Neutrophil (primary cell): ENCODE measurements around the gene GNAQ.
"Not testable (repeated sequence)": the region's sequence is repeated elsewhere in the genome, so short reads cannot be mapped to it uniquely, and the experiment has no call there.

Experiments used
- H3K27ac ChIP-seq: fragments of 200-600 bp; sonication (generic); 2 replicates; pipeline ENCODE4 v1.5.1; 2016; ENCODE audit warnings: mild to moderate bottlenecking, moderate library complexity
- H3K27me3 ChIP-seq: fragments of 200-600 bp; sonication (generic); 2 replicates; pipeline ENCODE4 v1.6.0; 2016; ENCODE audit warnings: mild to moderate bottlenecking
- H3K36me3 ChIP-seq: fragments of 200-600 bp; sonication (generic); 2 replicates; pipeline ENCODE4 v1.5.1; 2017
- H3K4me1 ChIP-seq, 2 experiments: fragments of 200-600 bp in 1 of 2; sonication (generic) in 1 of 2; 1 replicate in 1 of 2; 2 replicates in 1 of 2; pipeline versions ENCODE4 v1.5.1 to v1.6.1; 2013 to 2016; ENCODE audit warnings: low read depth in 1 of 2, low read length in 1 of 2, mild to moderate bottlenecking in 1 of 2, moderate library complexity in 1 of 2; ENCODE audit not compliant: control insufficient read depth in 1 of 2, insufficient read depth in 1 of 2
- H3K4me3 ChIP-seq, 2 experiments: fragments of 200-600 bp in 1 of 2; sonication (generic) in 1 of 2; 1 replicate in 1 of 2; 2 replicates in 1 of 2; pipeline ENCODE4 v1.5.1; 2013 to 2016; ENCODE audit warnings: low read depth in 1 of 2, low read length in 1 of 2, mild to moderate bottlenecking in 1 of 2, moderate library complexity in 1 of 2
- H3K9me3 ChIP-seq: fragments of 200-600 bp; sonication (generic); 2 replicates; pipeline ENCODE4 v1.5.1; 2016
- CTCF ChIP-seq: fragments of 200-600 bp; sonication (generic); IDR thresholded peaks from 2 replicates; pipeline ENCODE4 v1.5.1; 2016; ENCODE audit warnings: antibody characterized with exemption

Gene GNAQ

DNA sequence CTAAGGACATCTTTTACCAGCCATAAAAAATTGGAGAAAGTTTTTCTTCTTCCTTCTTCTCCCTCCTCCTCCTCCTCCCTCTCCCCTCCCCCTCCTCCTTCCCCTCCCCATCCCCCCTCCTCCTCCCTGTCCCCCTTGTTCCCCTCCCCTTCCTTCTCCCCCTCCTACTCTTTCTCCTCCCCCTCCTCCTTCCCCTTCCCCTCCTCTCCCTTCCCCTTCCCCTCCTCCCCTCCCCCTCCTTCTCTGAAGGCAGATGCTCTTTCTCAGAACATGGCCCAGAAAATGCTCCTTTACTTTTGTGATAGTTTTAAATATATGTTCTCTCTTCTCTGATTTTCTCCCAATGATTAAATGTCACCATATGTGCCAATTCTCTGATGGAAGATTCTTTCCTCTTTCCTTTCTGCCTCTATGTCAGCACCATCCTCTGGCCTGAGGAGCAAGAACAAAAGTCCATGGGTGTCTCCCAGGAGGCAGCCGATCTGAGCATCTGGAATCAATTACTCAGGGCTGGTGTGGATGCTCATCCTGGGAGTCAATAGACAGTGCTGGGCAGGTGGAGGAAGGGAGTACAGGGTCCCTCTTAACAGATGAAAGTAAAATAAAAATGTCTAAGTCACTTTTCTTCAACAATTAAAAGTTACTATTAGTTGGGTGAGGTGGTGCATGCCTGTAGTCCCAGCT lies 320.5 kb downstream of the GNAQ start:
- Histone ChIP-seq H3K4me1 (peaks cover 18 to 20% of the 10 kb centered on the region in 2 experiments), H3K4me3 (no peak overlapping the region), H3K27me3 (no peaks in the 10 kb centered on the region), H3K36me3 (no peaks in the 10 kb centered on the region), H3K9me3 (no peaks in the 10 kb centered on the region), H3K27ac (no peak overlapping the region)
- no peak for TF ChIP-seq CTCF

GRCh38 chr9:77710316-77710715 lies 321.3 kb downstream of the GNAQ start:
- H3K36me3 ChIP-seq, result no peaks in the 10 kb centered on the region
- H3K9me3 ChIP-seq, result no peaks in the 10 kb centered on the region
- no peak overlapping the region for H3K4me3 ChIP-seq
- peaks cover 18 to 20% of the 10 kb centered on the region in 2 experiments for H3K4me1 ChIP-seq
- TF ChIP-seq CTCF, result no peak
- H3K27me3 ChIP-seq, result no peaks in the 10 kb centered on the region
- peak overlapping the region; percentile 83 for H3K27ac ChIP-seq

- no peaks in the 10 kb centered on the region for H3K36me3 ChIP-seq
- H3K4me1 ChIP-seq, result peaks cover 18 to 20% of the 10 kb centered on the region in 2 experiments
- no peak overlapping the region for H3K4me3 ChIP-seq
- peak overlapping the region; percentile 83 for H3K27ac ChIP-seq
- no peaks in the 10 kb centered on the region for H3K9me3 ChIP-seq
- TF ChIP-seq CTCF, result no peak
- H3K27me3 ChIP-seq, result no peaks in the 10 kb centered on the region
Observed at GRCh38 chr9:77708064-77708815, 323.4 kb downstream of the GNAQ start.

GRCh38 chr9:77707383-77708063 lies 324.1 kb downstream of the GNAQ start:
- Histone ChIP-seq H3K4me1 (peaks cover 18 to 20% of the 10 kb centered on the region in 2 experiments), H3K27me3 (no peaks in the 10 kb centered on the region), H3K4me3 (no peak overlapping the region), H3K36me3 (no peaks in the 10 kb centered on the region), H3K27ac (no peak overlapping the region), H3K9me3 (no peaks in the 10 kb centered on the region)
- TF ChIP-seq CTCF, result no peak

- H3K4me1 ChIP-seq, result peaks cover 18 to 20% of the 10 kb centered on the region in 2 experiments
- H3K27ac ChIP-seq, result no peak overlapping the region
- no peak for TF ChIP-seq CTCF
- no peaks in the 10 kb centered on the region for H3K27me3 ChIP-seq
- H3K36me3 ChIP-seq, result no peaks in the 10 kb centered on the region
- no peaks in the 10 kb centered on the region for H3K9me3 ChIP-seq
- no peak overlapping the region for H3K4me3 ChIP-seq
Observed at GRCh38 chr9:77705636-77706035, 326.0 kb downstream of the GNAQ start.

DNA sequence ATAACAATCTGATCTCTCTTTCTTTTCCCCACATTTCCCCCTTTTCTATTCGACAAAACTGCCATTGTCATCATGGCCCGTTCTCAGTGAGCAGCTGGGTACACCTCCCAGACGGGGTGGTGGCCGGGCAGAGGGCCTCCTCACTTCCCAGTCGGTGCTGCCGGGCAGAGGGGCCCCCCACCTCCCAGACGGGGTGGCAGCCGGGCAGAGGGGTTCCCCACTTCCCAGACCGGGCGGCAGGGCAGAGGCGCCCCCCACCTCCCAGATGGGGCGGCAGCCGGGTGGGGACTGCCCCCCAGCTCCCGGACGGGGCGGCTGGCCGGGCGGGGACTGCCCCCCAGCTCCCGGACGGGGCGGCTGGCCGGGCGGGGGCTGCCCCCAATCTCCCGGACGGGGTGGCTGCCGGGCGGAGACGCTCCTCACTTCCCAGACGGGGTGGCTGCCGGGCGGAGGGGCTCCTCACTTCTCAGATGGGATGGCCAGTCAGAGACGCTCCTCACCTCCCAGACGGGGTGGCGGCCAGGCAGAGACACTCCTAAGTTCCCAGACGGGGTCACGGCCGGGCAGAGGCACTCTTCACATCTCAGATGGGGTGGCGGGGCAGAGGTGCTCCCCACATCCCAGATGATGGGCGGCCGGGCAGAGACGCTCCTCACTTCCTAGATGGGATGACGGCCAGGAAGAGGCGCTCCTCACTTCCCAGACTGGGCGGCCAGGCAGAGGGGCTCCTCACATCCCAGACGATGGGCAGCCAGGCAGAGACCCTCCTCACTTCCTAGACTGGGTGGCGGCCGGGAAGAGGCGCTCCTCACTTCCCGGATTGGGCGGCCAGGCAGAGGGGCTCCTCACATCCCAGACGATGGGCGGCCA lies 328.9 kb downstream of the GNAQ start:
- not testable (repeated sequence) for H3K27ac ChIP-seq, H3K4me1 ChIP-seq, H3K4me3 ChIP-seq, H3K27me3 ChIP-seq, H3K36me3 ChIP-seq, H3K9me3 ChIP-seq
